NT2/D1 (cell line): ENCODE measurements around the gene SOX5.

Experiments used
- DNase-seq: peaks from one replicate; pipeline ENCODE4 v3.0.0-alpha.2; 2011; ENCODE audit warnings: low read depth, low spot score
- H3K27me3 ChIP-seq: 2 replicates; pipeline ENCODE4 v1.6.0; 2011; ENCODE audit warnings: mild to moderate bottlenecking; ENCODE audit not compliant: insufficient read length, insufficient read depth
- H3K36me3 ChIP-seq: 2 replicates; pipeline ENCODE4 v1.6.1; 2011; ENCODE audit warnings: mild to moderate bottlenecking, low read length, mixed read lengths; ENCODE audit not compliant: insufficient read depth, insufficient read length
- H3K4me1 ChIP-seq: 2 replicates; pipeline ENCODE4 v1.5.1; 2011; ENCODE audit not compliant: insufficient read depth, insufficient read length
- H3K4me3 ChIP-seq: 2 replicates; pipeline ENCODE4 v1.5.1; 2011; ENCODE audit warnings: low read depth; ENCODE audit not compliant: insufficient read length
- H3K9ac ChIP-seq: 2 replicates; pipeline ENCODE4 v1.6.0; 2011; ENCODE audit warnings: low read depth; ENCODE audit not compliant: insufficient read length
- H3K9me3 ChIP-seq: 2 replicates; pipeline ENCODE4 v1.5.1; 2011; ENCODE audit warnings: mild to moderate bottlenecking, low read length; ENCODE audit not compliant: insufficient read depth
- SUZ12 ChIP-seq: IDR thresholded peaks from 2 replicates; pipeline ENCODE4 v1.6.1; 2011; ENCODE audit not compliant: insufficient read length, insufficient read depth; ENCODE audit errors: extremely low read depth
- YY1 ChIP-seq: IDR thresholded peaks from 2 replicates; pipeline ENCODE4 v1.6.1; 2011; ENCODE audit not compliant: insufficient read length, insufficient read depth
- ZNF274 ChIP-seq: IDR thresholded peaks from 2 replicates; pipeline ENCODE4 v1.6.1; 2011; ENCODE audit warnings: mild to moderate bottlenecking, low read depth, low read length

Gene SOX5

GRCh38 chr12:23949348-23950209, at the start of gene SOX5:
Gene SOX5, minus strand, starts transcription at chr12:23949670. Its CDS starts 69 bp downstream, at chr12:23949601.
- peak within 1 kb of the TSS; percentile 45 for H3K9ac ChIP-seq
- H3K9me3 ChIP-seq = no peaks in the 10 kb centered on the region
- no peak for TF ChIP-seq ZNF274
- no peak for TF ChIP-seq YY1
- no peak for TF ChIP-seq SUZ12
- no peaks in the 10 kb centered on the region for H3K4me1 ChIP-seq
- peaks cover 31% of the 10 kb centered on the region for H3K27me3 ChIP-seq
- peak within 1 kb of the TSS; percentile 42 for H3K4me3 ChIP-seq
- no peaks in the 10 kb centered on the region for H3K36me3 ChIP-seq
- DNase-seq = peak; percentile 72

DNA sequence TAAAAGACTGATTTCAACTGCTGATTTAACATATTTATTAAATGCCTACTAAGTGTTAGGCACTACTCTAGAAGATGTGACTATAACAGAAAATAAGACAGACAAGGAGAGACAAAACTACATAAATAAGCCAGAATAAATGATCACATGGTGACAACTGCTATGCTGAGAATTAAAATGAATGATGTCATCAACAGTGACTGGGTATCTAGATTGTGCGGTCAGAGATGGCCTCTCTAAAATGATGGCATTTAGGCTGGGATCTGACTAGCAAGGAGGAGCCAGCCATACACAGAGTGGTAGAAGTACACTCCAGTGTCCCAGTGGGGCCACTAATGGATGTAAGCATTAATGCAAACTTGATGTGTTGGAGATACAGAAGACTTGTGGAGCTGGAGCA, 37.6 kb upstream of the SOX5 start:
- no peak overlapping the region for H3K4me3 ChIP-seq
- no peaks in the 10 kb centered on the region for H3K4me1 ChIP-seq
- H3K9me3 ChIP-seq = no peaks in the 10 kb centered on the region
- DNase-seq = no peak
- no peaks in the 10 kb centered on the region for H3K27me3 ChIP-seq
- no peak overlapping the region for H3K9ac ChIP-seq
- TF ChIP-seq ZNF274 = no peak
- no peak for TF ChIP-seq YY1
- TF ChIP-seq SUZ12 = no peak
- H3K36me3 ChIP-seq = no peaks in the 10 kb centered on the region

- no peaks in the 10 kb centered on the region for H3K36me3 ChIP-seq
- DNase-seq = no peak
- no peak for TF ChIP-seq ZNF274
- no peak for TF ChIP-seq SUZ12
- no peak for TF ChIP-seq YY1
- H3K9ac ChIP-seq = no peak overlapping the region
- no peaks in the 10 kb centered on the region for H3K9me3 ChIP-seq
- no peaks in the 10 kb centered on the region for H3K4me1 ChIP-seq
- no peaks in the 10 kb centered on the region for H3K27me3 ChIP-seq
- H3K4me3 ChIP-seq = no peak overlapping the region
Observed at GRCh38 chr12:23980826-23981225, 31.4 kb upstream of the SOX5 start.

GRCh38 chr12:23964812-23965211, 15.3 kb upstream of the SOX5 start:
- H3K9me3 ChIP-seq = no peaks in the 10 kb centered on the region
- H3K4me3 ChIP-seq = no peak overlapping the region
- no peak overlapping the region for H3K9ac ChIP-seq
- H3K4me1 ChIP-seq = no peaks in the 10 kb centered on the region
- no peaks in the 10 kb centered on the region for H3K27me3 ChIP-seq
- no peaks in the 10 kb centered on the region for H3K36me3 ChIP-seq
- no peak for DNase-seq
- TF ChIP-seq ZNF274 (no peak), SUZ12 (no peak), YY1 (no peak)

DNA sequence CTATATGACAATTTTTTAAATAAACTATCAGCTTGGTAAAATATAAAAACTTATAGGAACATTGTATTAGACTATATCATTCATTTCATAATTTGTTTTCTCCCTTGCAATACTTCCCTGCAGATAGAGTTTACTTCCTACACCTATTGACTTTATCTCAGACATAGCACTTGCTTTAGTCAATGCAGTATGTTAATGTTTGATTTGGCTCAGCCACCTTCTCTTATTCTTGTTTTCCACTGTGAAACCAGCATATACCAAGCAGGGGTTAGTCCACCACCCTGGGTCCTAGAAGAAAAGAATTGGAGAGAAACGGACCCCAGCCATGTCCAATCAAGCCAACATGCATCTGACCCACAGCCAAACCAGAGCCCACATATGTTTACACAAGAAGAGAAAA, 10.4 kb upstream of the SOX5 start:
- no peaks in the 10 kb centered on the region for H3K36me3 ChIP-seq
- TF ChIP-seq ZNF274 (no peak), SUZ12 (no peak), YY1 (no peak)
- H3K4me3 ChIP-seq = no peak overlapping the region
- no peaks in the 10 kb centered on the region for H3K4me1 ChIP-seq
- no peak overlapping the region for H3K9ac ChIP-seq
- DNase-seq = no peak
- no peaks in the 10 kb centered on the region for H3K27me3 ChIP-seq
- no peaks in the 10 kb centered on the region for H3K9me3 ChIP-seq

DNA sequence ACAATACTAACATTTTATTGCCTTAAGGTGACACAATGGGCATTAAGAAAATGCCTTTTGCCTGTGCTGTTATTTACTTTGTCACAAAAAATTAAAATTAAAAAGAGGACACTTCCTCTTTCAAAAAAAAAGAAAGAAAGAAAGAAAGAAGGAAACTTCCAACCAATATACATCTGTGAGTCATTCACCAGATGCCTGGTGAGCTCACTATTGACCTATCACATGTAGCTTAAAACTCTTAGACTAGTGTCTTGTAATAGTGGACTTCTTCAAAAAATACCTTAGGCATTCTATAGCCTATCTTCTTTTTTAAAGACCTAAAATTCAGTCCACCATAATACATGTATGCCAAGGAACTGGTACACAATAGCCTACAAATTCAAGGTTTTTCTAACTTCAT, 4.9 kb upstream of the SOX5 start:
- no peak overlapping the region for H3K4me3 ChIP-seq
- no peak overlapping the region for H3K9ac ChIP-seq
- H3K36me3 ChIP-seq = no peaks in the 10 kb centered on the region
- TF ChIP-seq ZNF274 (no peak), YY1 (no peak), SUZ12 (no peak)
- no peaks in the 10 kb centered on the region for H3K4me1 ChIP-seq
- peaks cover 17% of the 10 kb centered on the region for H3K27me3 ChIP-seq
- no peak for DNase-seq
- no peaks in the 10 kb centered on the region for H3K9me3 ChIP-seq

- Histone ChIP-seq H3K27me3 (peaks cover 31% of the 10 kb centered on the region), H3K4me1 (no peaks in the 10 kb centered on the region), H3K4me3 (no peak overlapping the region), H3K36me3 (no peaks in the 10 kb centered on the region), H3K9ac (no peak overlapping the region), H3K9me3 (no peaks in the 10 kb centered on the region)
- TF ChIP-seq ZNF274 (no peak), YY1 (no peak), SUZ12 (no peak)
- no peak for DNase-seq
Observed at GRCh38 chr12:23952071-23952470, 2.6 kb upstream of the SOX5 start.
